GM21576 (cell line): ENCODE results near the gene LRP1B.

Experiments
- ATAC-seq: cut with Tn5 transposase; IDR thresholded peaks from one replicate; pipeline ENCODE4 v1.9.1; 2021; ENCODE audit warnings: mild to moderate bottlenecking, moderate library complexity; ENCODE audit not compliant: unreplicated experiment

LRP1B gene

DNA sequence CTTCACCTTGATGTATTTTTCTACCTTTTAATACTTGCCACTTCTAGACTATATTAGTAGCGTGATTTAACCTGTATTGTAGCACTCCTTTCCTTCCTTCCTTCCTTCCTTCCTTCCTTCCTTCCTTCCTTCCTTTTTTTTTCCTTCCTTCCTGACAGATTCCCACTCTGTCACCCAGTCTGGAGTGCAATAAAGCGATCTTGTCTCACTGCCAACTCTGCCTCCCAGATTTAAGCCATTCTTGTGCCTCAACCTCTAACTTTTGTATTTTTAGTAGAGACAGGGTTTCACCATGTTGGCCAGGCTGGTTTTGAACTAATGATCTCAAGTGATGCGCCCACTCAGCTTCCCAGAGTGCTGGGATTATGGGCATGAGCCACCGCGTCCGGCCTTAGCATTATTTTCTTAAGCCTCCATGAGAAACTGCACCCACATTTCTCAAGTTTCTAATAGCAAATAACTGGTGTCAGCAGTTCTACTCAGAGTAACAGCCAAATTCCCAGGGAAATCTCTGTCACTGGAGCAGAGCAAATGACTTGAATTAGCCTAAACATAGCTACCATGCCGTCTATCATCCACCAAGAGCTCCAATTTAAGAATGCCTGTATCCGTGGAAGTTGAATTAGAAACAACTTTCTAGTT is 529.2 kb downstream of the LRP1B start:
- no peak for ATAC-seq

DNA sequence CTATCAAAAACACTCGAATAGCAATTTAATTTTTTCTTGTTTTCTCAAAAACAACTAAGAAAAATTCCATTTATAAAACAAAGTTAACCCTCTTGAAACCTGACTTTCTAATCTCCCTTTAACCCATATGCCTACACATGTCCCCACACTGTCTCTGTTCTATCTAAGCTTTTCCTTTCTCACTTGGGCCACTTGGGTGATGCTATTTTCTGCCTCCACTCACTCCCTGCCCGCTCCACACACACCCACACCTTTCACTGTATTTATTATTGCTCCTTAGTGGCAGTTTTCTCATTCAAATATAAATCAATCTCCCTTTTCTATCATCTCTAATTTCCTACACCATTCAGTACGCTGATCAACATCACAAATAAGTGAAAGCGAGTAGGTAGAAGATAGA is 531.1 kb downstream of the LRP1B start:
- no peak for ATAC-seq

DNA sequence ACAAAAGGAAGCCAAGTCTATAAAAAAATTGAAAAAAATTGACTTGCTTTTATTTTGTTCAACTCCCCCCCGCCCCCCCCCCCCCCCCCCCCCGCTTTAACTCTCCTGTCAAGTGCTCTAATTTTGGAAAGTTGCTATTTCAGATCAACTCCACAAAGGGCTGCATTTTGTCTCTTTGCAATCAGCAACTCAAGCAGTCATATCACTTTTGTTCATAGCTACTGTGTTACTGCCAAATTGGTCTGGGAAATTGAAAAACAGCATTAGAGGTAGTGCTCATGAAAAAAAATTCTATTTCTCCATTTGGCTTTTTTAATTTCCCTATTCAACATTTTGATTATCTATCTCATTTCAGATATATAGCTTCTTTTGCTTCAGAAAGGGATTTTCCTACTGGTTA is 531.8 kb downstream of the LRP1B start:
- no peak for ATAC-seq

DNA sequence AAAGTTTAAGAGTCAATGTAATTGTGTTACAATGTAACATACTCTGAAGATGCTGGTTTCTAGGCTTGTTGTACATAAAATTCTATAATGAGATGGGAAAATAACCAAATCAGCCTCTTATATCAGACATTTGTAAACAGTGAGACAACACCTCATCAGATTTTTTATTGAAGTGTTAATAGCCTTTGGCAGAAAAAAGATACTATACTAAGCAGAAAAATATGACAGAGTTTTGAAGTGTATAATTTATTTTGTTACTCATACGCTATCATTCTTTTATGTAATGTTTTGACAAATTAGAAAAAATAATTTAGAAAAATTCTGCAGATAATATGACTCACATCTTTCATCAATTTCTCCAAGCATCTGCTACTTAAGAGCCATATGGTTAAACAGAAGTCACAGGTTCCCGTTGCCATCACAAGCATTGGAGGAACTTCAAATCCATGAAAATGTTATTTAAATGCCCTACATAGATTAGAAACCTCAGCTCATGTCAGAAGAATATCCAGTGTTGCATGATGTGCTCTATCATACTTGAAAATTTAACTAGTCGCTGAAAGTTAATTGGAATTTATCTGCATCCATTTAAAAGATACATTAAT is 535.4 kb downstream of the LRP1B start:
- no peak for ATAC-seq

DNA sequence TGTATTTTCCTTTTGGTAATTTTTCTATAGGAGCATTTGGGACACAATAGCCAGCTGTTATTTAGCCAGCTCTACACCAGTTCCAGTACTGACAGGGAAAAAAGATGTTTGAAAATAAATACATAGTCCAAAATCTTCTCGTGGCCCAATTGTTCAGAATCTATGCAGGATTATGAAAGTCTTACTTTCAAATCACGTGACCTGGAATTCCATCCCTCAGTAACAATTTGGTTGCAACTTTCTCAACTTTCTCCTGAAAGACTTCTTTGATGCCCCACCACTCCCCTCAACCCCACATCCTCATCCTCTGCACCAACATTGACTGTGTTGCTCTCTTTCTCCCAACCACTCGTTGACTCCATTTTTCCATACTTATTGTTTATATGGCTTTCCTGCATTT is 539.0 kb downstream of the LRP1B start:
- no peak for ATAC-seq

DNA sequence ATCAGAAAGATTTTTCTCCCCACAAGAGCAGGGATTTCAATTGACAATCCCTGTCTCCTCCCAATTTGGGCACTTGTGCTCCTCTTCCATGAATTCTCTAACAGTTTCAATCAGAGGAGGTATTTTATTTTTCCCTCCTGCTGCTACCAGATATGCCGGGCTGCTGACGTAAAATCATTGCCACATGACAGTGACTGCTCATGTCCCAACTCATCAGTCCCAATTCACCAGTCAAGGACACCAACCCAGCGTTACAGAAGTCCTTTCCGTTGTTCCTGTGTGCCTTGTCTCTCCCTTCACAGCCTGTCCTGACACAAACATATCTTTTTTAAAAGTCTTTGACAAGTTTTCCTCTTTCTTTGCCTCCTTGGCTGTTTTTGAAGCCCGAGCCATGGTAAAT is 540.2 kb downstream of the LRP1B start:
- no peak for ATAC-seq

DNA sequence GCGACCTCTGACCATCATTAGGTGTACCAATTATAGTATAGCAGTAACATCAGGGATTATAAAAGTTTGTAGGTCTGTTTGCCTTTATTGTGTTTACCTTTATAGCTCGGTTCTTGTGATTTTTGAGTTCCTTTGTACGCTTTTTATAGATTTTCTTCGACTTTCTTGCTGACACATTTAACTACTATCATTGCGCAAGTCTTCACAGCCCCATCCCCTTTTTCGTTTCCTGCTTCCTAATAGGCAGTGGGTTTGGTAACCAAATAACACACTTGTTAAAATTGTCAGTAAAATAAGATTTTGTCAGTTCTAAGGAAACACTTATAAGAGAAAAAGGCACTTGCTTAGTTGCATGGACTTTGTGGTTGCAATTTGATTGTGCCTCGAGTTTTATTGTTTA is 541.5 kb downstream of the LRP1B start:
- no peak for ATAC-seq

DNA sequence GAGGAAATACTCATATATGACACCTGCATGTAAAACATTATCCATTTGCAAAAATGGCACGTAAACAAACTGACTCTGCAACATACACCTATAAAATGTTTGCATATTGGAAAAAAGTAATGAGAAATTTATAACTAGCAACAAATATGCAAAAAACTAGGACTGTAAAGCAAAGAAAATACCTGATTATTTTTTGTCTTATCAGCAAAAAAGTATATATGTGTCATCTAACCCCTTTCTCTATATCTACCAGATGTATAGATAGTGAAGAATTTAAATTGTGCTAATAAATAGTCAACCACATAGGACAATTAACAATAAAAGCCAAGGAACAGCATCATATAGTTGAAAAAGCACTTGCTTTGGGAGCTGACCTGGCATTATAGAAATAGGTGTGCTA is 543.8 kb downstream of the LRP1B start:
- no peak for ATAC-seq

DNA sequence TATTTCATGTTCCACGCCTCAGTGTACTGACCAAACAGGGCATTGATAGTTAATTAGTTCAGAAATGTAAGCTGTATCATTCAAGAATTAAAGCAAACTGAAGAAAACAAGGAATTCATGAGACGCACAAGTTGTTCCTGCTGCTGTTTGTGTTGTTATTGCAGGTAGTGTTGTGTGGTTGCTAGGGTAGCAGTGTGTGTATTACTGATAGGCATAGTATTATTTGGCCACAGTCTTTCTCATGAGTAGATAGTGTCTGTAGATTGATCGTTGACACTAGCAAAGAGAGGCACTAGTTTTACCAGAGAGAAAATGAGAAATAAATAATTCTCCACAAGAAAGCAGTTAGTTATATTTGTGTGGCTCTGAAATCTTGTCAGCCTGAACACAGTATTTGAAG is 548.6 kb downstream of the LRP1B start:
- no peak for ATAC-seq

DNA sequence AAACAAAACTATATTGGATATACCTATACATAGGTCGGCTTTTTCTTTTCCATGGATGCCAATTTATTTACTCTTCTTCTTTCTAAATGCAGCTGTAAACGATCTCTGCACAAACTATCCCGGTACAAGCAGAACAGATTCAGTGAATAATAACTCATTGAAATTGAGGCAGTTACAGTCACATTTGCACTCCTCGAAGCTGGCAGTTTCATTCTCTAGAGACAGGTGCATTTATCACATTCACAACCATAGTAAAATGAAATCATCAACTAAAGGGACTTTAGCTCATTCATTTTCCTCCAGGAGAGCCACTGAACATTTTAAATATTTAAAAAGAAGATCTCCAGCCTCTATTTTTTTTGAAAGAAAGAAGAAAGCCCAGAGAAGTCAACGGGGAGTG is 551.7 kb downstream of the LRP1B start:
- ATAC-seq = no peak

DNA sequence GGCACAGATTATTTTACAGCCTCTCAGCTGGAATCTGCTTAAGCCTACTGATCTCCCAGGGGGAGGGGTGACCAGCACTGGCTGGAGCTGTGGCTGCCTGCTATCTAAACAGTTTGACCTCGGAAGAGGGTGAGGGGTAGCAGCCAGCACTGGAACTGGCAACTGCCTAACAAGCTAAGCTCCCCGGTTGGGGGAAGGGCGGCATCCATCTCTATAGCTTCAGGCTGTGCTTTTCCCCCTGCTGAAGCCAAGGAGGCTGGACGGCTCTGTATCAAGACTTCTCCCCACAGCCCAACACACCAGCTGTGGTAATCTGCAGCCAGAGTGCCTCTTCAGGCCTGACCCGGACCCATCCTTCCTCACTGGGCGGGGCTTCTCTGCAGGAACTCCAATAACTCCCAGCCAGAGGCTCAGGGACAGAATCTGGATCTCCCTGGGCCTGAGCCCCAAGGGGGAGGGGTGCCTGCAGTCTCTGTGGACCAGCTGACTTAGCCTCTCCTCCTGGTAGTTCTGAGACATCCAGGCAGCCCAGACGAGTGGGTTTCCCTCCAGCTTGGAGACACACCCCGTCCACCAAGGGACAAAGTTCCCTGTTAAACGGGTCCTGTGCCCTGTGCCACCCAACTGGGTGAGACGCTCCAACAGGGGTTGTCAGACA is 560.2 kb downstream of the LRP1B start:
- ATAC-seq = no peak

DNA sequence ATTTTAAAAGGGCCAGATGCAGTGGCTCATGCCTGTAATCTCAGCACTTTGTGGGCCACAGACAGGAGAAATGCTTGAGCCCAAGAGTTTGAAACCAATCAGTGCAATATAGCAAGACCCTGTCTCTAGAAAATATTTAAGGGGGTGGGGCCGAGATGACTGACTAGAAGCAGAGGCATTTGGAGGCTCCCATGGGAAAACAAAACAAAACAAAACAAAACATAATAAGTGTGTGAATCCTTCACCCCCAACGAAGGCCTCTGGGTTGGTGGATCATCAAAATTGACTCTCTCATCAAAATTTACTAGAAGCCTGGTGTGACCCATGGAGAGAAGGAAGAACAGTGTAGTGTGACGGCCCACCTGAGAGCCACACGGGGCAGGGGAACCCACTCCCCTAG is 560.9 kb downstream of the LRP1B start:
- no peak for ATAC-seq

DNA sequence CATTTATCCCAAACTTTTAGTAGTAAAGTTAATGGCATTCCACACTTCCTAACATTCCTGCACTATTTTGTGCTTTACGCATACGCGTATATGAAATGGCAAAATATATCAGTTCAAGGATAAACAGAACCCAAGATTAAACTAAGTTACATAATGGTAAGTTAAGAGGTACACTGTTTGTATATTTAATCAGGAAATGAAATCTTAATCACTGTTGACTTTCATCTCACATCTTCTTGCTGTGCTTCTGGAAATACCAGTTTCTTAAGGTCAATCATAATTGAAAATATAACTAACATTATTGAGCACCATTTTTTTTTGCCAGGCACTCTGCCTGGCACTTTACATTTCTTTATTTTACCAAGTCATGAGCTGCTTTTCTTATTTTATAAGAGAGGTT is 565.2 kb downstream of the LRP1B start:
- ATAC-seq = no peak

DNA sequence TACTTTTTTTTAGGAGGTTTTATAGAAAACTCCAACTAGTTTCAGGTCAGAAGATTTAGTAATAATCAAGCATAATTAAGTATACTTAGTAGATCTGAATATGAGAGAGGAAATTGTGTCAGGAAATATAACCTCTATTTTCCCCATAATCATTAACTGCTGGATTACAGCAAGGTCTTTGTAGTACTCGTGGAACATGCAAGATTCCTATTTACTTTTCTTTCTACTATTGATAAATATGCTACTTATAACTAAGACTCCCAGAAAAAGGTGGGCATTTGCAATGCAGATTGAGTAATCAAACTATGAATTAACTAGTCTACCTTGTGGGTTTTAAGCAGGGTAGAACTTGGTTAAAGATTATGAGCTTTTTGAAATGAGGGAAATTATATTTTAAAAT is 570.1 kb downstream of the LRP1B start:
- no peak for ATAC-seq

DNA sequence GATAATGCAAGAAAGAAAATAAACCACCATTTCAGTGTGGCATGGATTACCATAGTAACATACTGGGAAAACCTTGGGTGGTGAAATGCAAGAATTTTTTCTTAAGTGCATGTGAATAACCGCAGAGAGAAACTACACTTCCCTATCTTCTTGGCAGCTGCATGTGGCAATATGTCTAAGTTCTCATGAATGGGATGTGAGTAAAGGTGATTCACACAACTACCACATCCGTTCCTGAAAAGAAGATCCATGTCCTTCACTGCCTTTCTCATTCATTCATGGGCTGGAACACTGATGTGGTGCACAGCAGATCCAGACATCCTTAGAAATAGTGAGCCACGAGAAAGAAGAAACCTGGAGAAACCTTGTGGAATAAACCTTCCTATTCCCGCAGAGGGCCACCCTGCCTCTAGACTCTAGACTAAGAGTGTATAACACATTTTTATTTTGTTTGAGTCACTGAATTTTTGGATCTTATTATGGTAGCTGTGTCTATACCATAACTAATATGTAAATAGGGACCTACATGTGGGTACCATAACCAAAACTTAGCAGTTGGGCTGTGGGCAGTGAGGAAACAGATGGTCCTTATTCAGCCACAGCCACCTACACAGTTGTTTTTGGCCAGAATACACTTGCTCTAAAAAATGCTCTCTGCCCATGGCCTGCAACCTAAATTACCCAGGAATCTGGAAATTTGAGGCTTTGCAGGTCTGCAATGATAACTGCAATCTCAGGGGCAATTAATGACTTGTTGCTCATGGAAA is 573.3 kb downstream of the LRP1B start:
- ATAC-seq = no peak

DNA sequence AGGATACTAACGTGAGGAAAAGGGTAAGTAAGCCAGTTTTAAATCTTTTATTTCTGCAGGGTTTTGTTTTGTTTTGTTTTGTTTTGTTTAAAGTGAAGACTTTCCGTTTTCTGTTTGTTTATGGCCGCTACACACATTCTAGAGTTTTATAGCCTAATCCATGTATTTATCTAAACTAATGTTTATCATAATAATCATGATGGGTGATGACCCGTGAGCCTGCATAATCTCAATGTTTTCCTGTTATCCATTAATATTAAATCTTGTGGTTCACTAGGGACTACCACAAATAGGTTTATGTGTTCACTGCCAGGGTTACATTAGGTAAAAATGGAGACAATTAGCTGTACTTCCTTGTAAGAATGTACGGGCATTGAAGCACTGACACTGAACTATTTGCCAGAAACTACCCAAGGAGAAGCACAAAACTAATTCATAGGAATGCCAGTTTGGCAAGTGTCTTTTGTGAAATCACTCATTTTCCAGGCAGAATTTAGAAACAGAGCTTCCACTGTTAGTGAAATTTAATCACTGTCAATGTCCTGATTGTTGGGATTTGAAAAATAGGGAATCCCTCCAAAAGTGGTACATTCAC is 574.8 kb downstream of the LRP1B start:
- ATAC-seq = no peak

DNA sequence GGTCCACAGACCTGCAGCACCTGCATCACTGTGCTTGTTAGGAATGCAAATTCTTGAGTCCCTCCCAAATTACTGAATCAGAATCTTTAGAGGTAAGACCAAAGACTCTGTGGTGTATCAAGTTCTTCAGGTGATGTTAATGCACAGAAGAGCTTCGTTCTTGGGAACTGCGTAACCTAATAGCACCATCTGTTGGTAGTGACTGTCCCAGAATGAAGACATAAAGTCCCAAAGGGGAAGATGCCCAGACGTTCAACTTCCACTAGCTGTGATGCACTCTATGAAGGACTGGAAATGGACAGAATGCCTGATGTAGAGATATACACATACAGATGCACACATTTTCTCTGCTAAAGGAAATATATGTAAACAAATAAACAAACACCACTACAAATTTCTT is 576.0 kb downstream of the LRP1B start:
- peak; percentile 84 for ATAC-seq

DNA sequence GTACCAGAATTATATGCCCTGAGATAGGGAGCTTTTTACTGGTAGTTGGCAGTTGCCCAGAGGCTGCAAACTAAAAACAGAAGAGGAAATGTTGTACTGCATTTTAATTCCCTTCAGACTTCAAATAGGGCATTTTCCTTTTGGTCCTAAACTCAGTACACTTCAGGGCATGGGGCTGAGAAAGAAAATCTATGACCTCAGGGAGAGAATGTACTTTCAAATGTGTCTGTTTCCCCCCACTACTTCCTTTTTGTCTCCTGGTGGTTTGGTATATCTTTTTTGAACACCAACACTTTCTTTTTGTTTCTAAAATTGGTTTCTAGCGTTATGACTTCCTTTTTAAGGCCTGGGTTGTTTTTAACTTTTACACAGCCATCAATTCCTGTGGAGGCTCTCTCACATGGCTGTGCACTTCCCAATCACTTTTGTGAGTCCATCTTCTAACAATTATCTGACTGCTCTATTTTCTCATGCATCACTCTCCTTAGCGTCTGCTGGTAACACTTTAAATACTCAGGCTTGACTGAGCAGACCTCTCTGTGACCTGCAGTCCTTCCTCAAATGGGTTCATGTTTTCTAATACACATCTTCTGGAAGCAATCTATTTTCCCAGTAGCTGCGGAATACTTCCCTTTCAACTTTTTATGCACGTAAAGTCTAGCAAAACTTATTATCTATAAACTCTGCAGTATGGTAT is 596.0 kb downstream of the LRP1B start:
- ATAC-seq = peak; percentile 85

DNA sequence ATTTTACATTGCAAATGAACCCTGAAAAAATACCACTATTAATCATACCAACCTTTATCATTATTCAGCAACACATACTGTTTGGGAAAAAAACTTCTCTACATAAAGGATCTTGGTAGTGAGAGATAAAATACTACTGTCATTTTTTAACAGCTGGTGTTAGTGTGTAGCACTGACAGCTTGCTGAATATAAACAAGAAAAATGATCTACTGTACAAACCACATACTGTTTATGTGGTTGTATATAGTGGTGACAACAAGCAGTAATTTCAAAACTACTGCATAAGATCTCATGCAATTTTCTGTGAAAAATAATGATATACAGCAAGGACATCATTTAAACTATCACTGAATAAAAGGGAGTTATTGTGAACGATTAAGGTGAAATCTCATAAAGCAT is 601.2 kb downstream of the LRP1B start:
- no peak for ATAC-seq

DNA sequence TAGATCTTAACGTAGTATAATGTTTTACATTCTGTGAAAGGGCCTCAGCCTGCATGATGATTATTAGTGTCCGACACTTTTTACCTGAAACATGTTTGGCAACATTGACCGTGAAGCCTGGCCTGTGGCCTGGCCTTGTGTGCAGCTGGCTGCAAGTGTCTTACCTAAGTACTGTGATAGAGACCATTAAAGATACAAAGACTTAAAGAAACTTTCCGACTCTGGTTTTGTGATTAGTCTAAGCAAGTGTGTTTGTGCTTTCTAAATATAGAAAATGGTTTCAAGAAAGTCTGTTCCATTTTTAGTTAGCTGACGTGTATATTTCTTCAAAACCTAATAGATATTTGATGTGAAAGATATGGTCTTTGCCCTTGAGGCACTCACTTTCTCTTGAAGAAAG is 601.8 kb downstream of the LRP1B start:
- ATAC-seq = peak; percentile 70

DNA sequence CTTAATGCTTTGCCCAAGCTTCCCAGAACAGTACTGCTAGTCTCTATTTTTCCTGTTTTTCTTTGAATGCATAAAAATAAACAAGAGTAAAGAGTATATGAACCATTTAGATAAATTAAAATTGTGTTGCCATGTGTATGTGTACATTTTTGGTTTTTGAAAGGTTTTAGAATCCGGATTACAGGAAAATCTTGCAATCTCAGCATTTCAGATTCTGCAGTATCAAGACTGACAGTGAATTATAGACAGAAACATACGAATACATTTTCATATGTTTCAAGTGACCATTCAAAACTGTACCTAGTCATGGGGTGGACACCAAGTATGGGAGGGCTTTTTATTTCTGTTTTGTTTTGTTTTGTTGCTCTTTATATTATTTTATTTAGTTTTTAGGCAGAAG is 604.1 kb downstream of the LRP1B start:
- ATAC-seq = no peak
